Adrenal gland (tissue), 5 donors: ENCODE results near the gene FHAD1.

Experiments
- POLR2A ChIP-seq, 2 donors: fragments of 450-650 bp; IDR thresholded peaks; one replicate each; pipeline ENCODE4 v1.6.1; 2017; ENCODE audit warnings: antibody characterized with exemption in 2 of 2, mild to moderate bottlenecking in 2 of 2, moderate library complexity in 1 of 2
- TF ChIP-seq, protein P1 (sequence below), 6 experiments: fragments of 450-650 bp in 4 of 6; fragments of 200-600 bp in 2 of 6; sonication (generic) in 1 of 6; IDR thresholded peaks; 1 replicate in 5 of 6; 2 replicates in 1 of 6; pipeline versions ENCODE4 v1.5.1 to v1.8.0; 2016 to 2021; ENCODE audit warnings: antibody characterized with exemption in 6 of 6, mild to moderate bottlenecking in 2 of 6, moderate library complexity in 1 of 6
- donor health status: DM: no; HTN: no; CAD: no.

DNA sequence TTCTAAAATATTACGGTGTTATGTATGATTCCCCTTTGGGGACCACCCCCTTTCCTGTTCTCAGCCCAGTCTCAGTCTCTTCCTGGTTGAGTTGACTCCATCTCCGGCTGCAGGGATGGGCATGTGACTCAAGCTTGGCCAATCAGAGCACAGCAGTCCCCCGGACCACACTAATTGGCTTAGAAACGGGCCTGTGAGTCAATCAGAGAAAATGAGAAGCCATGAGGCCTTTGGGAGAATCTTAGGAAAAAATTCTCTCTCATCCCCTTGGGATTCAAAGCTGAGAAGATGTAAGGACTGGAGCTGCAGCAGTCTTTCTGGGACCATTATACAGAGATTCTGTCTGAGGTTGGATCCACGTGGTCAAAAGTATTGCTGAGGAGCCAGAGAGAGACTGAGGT is 10.7 kb upstream of the FHAD1 start:
- TF ChIP-seq, protein P1, sequence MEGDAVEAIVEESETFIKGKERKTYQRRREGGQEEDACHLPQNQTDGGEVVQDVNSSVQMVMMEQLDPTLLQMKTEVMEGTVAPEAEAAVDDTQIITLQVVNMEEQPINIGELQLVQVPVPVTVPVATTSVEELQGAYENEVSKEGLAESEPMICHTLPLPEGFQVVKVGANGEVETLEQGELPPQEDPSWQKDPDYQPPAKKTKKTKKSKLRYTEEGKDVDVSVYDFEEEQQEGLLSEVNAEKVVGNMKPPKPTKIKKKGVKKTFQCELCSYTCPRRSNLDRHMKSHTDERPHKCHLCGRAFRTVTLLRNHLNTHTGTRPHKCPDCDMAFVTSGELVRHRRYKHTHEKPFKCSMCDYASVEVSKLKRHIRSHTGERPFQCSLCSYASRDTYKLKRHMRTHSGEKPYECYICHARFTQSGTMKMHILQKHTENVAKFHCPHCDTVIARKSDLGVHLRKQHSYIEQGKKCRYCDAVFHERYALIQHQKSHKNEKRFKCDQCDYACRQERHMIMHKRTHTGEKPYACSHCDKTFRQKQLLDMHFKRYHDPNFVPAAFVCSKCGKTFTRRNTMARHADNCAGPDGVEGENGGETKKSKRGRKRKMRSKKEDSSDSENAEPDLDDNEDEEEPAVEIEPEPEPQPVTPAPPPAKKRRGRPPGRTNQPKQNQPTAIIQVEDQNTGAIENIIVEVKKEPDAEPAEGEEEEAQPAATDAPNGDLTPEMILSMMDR (IDR thresholded peaks at IDR 0.05): no peak
- TF ChIP-seq POLR2A (IDR thresholded peaks at IDR 0.05): no peak
